HG02970 (cell line): ENCODE measurements around the gene TBL1X.

Experiments used
- ATAC-seq: cut with Tn5 transposase; IDR thresholded peaks from one replicate; pipeline ENCODE4 v1.9.1; 2021; ENCODE audit warnings: mild to moderate bottlenecking, moderate library complexity, moderate number of reproducible peaks; ENCODE audit not compliant: unreplicated experiment, low FRiP score

Gene TBL1X

GRCh38 chrX:9576059-9576458, 111.2 kb downstream of the TBL1X start:
- no peak for ATAC-seq

GRCh38 chrX:9577555-9577954, 112.7 kb downstream of the TBL1X start:
- no peak for ATAC-seq

GRCh38 chrX:9578083-9578779, 113.4 kb downstream of the TBL1X start:
- no peak for ATAC-seq

GRCh38 chrX:9581771-9582385, 117.0 kb downstream of the TBL1X start:
- ATAC-seq: no peak

GRCh38 chrX:9582956-9583355, 118.1 kb downstream of the TBL1X start:
- ATAC-seq: no peak

- ATAC-seq: no peak
These were observed 122.1 kb downstream of the TBL1X start for GRCh38 chrX:9586992-9587392.

- no peak for ATAC-seq
These were observed 122.8 kb downstream of the TBL1X start for GRCh38 chrX:9587642-9588041.

- ATAC-seq: no peak
These were observed 126.6 kb downstream of the TBL1X start for GRCh38 chrX:9591496-9591895.

- no peak for ATAC-seq
These were observed 128.9 kb downstream of the TBL1X start for GRCh38 chrX:9593756-9594155.

- ATAC-seq: no peak
These were observed 130.3 kb downstream of the TBL1X start for GRCh38 chrX:9595174-9595573.

- ATAC-seq: no peak
These were observed 132.0 kb downstream of the TBL1X start for GRCh38 chrX:9596837-9597236.

GRCh38 chrX:9597361-9598035, 132.6 kb downstream of the TBL1X start:
- ATAC-seq: no peak

GRCh38 chrX:9598344-9598743, 133.5 kb downstream of the TBL1X start:
- no peak for ATAC-seq

GRCh38 chrX:9604111-9604907, 139.5 kb downstream of the TBL1X start:
- no peak for ATAC-seq

GRCh38 chrX:9604908-9605306, 140.0 kb downstream of the TBL1X start:
- ATAC-seq: no peak

GRCh38 chrX:9605484-9605883, 140.6 kb downstream of the TBL1X start:
- no peak for ATAC-seq

GRCh38 chrX:9606971-9607370, 142.1 kb downstream of the TBL1X start:
- no peak for ATAC-seq

GRCh38 chrX:9609499-9609898, 144.6 kb downstream of the TBL1X start:
- no peak for ATAC-seq

GRCh38 chrX:9609987-9610386, 145.1 kb downstream of the TBL1X start:
- no peak for ATAC-seq

GRCh38 chrX:9610771-9611392, 146.0 kb downstream of the TBL1X start:
- ATAC-seq: no peak
